Liver (tissue), 3 donors: ENCODE measurements around the gene GALNTL6.

ENCODE experiments used
- ATF3 ChIP-seq: IDR thresholded peaks from 2 replicates; pipeline ENCODE4 v1.6.1; 2016; ENCODE audit warnings: antibody characterized with exemption
- CTCF ChIP-seq: fragments of 150-350 bp; IDR thresholded peaks from 2 replicates; pipeline ENCODE4 v1.5.1; 2017; ENCODE audit warnings: improper control_type of control experiment, low read depth, low read length; ENCODE audit not compliant: missing input control
- EGR1 ChIP-seq, 2 donors: IDR thresholded peaks; 2 replicates each; pipeline ENCODE4 v1.6.1; 2016 to 2018; ENCODE audit warnings: antibody characterized with exemption in 2 of 2, low read depth in 2 of 2
- FOXA1 ChIP-seq: IDR thresholded peaks from 2 replicates; pipeline ENCODE4 v1.6.1; 2016; ENCODE audit warnings: antibody characterized with exemption
- FOXA2 ChIP-seq: IDR thresholded peaks from 2 replicates; pipeline ENCODE4 v1.6.1; 2016; ENCODE audit warnings: antibody characterized with exemption
- JUND ChIP-seq, 2 donors: IDR thresholded peaks; 2 replicates each; pipeline ENCODE4 v1.6.1; 2016; ENCODE audit warnings: antibody characterized with exemption in 2 of 2
- MAX ChIP-seq: IDR thresholded peaks from 2 replicates; pipeline ENCODE4 v1.6.1; 2016; ENCODE audit warnings: antibody characterized with exemption
- NR2F2 ChIP-seq: IDR thresholded peaks from 2 replicates; pipeline ENCODE4 v1.6.1; 2016; ENCODE audit warnings: antibody characterized with exemption
- RAD21 ChIP-seq, 2 donors: IDR thresholded peaks; 2 replicates each; pipeline ENCODE4 v1.6.1; 2016; ENCODE audit warnings: antibody characterized with exemption in 2 of 2, mild to moderate bottlenecking in 2 of 2
- REST ChIP-seq: IDR thresholded peaks from 2 replicates; pipeline ENCODE4 v1.6.1; 2016; ENCODE audit warnings: antibody characterized with exemption, mild to moderate bottlenecking
- SP1 ChIP-seq: IDR thresholded peaks from 2 replicates; pipeline ENCODE4 v1.6.1; 2018; ENCODE audit warnings: antibody characterized with exemption, mild to moderate bottlenecking
- TAF1 ChIP-seq: conservative IDR thresholded peaks from 2 replicates; pipeline ENCODE4 v1.6.1; 2016; ENCODE audit warnings: antibody characterized with exemption, mild to moderate bottlenecking
- YY1 ChIP-seq: IDR thresholded peaks from 2 replicates; pipeline ENCODE4 v1.6.1; 2016; ENCODE audit warnings: antibody characterized with exemption, mild to moderate bottlenecking
- donor health status: healthy.
- donor health status: healthy.

GRCh38 chr4:172919269-172919668 is 1106.1 kb downstream of the GALNTL6 start:
- TF ChIP-seq MAX (no peak), CTCF (no peak), SP1 (no peak), YY1 (no peak), ATF3 (no peak), TAF1 (no peak), EGR1 (IDR thresholded peaks at IDR 0.05; ENCODE audit: low read depth in 2 of 2) (no peak), RAD21 (IDR thresholded peaks at IDR 0.05) (no peak), NR2F2 (no peak), JUND (IDR thresholded peaks at IDR 0.05) (no peak), FOXA1 (no peak), REST (no peak), FOXA2 (no peak)
